HG02571 (cell line): Measurements from ENCODE around the gene RALGPS1.

Experiments
- ATAC-seq: cut with Tn5 transposase; IDR thresholded peaks from one replicate; pipeline ENCODE4 v1.9.1; 2021; ENCODE audit warnings: mild to moderate bottlenecking, moderate library complexity; ENCODE audit not compliant: unreplicated experiment

RALGPS1 gene

DNA sequence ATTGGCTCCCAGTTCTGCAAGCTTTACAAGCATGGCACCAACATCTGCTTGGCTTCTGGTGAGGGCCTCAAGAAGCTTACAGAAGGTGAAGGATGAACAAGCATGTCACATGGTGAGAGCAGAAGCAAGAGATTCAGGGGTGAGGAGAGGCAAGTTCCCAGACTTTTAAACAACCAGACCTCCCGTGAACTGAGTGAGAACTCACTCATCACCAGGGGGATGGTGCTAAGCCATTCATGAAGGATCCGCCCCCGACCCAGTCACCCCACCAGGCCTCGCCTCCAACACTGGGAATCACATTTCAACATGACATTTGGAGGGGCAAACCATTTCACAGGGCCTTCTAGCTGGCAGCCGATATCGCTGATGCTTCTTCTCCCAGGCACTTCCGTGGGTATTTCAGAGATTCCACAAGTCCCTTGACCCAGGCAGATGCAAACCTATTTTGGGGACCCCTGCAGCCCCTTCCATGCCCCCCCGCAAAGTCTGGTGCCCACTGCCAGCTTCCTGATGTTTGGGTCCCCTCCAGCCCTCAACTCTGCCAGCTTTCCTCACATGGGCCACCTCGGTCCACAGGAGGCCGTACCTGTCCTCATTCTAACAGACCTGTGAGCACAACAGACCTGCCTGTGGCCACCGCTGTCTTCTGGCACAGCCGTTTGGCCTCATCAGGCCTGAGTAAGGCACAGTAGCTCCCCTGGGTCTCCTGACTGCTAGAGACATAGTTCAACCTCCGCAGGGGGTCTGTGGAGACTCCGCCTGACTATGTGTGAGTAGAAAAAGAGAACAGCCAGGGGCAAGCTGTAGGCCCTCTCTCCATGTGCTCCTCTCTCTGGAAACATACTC, 268.5 kb downstream of the RALGPS1 start:
- ATAC-seq: no peak

DNA sequence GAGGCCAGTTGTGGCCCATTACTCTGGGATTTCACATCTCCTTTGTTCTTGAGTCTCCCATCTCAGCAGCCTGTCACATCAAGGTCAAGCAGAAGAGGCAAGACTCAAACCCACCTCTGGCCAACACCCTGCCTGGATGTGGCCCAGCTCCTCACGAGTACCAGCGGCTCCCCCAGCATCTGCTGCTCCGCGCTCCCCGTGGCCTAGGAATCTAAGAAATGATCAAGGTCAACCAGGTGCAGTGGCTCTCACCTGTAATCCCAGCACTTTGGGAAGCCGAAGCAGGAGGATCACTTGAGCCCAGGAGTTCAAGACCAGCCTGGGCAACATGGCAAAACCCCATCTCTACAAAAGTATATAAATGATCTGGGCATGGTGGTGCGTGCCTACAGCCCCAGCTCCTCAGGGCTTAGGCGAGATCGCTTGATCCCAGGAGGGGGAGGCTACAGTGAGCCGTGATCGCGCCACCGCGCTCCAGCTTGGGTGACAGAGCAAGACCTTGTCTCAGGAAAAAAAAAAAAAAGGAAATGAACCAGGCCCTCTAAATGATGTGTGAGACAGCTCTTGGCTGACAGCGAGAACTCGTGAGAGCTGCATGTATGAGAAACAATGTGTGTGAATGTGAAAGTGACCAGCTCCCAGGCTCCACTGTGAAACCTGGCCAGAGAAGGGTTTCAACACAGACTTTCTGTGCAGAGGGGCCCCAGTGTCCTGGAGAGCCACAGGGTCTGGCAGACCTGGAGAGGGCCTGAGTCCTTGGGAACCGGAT, 269.4 kb downstream of the RALGPS1 start:
- peak; percentile 56 for ATAC-seq

DNA sequence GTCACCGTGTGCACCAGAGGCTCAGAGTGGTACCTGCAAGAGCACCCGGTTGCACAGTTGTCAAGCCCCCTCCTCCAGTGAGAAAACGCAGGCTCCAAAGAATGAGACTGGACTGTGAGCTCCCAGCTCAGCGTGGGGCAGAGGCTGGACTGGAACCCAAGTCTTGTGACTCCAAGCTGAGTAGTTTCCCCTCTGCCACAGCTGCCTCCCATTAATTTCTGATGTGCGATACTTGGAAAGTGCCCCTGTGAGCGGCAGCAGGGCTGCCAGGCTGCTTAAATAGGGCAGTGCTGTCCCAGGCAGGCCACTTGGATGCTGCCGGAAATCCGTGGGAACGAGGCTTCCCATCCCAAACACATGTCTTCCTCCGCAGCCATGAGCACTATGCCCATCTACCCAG, 270.1 kb downstream of the RALGPS1 start:
- peak; percentile 17 for ATAC-seq

DNA sequence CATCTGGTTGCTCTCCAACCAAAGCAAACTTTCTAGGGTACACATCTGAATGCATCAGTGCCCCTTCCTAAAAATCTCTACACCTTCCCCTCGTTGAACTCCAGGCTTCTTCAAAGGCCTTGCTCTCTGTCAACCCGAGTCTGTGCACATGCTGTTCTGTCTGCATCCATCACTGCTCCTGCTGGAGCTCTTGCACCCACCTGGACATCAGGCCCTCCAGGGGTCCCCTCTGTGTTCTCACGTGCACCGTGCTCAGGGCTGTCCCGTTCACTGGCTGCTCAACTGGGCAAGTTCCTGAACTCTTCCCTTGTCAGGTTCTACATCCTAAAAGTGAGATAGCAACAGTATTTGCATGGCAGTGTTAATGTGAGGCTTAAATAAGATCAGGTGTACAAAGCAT, 270.6 kb downstream of the RALGPS1 start:
- ATAC-seq: no peak

DNA sequence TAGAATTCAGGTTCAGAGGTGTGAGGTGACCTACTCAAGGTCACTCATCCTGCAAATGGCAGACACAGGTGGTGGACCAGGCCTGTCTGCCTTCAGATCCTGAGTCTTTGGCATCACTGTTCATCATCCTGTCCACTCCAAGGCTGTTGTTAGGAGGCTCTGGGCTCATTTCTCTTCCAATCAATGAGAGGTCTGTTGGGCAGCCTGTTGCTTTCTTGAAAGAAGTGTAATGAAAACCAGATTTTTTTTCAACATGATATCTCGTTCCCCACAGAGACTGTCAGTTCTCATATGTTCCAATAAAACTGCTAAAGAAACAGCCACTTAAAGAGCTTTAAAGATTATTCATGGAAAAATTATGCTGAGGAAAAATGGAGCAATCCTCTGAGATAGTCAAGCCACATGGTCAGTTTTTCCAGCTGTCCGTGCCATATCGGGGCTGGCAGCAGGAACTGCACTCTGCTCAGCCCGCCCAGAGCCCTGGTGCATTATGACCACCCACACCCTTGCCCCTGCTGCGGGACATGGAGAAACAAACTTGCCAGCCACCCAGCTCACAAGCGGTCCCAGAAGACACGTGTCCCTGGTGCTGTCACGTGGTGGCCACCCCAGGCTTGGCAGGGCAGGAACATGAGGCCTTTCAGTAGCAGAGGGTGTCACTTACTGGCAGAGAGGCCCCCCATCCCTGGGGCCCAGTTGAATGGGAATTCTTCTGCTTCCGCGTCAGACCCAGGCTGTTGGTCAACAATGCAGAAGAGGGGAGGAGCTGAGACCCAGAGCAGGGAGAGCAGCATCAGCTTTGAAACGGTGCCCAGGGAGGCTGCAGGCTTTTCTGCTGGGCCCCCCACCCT, 271.6 kb downstream of the RALGPS1 start:
- ATAC-seq: no peak

DNA sequence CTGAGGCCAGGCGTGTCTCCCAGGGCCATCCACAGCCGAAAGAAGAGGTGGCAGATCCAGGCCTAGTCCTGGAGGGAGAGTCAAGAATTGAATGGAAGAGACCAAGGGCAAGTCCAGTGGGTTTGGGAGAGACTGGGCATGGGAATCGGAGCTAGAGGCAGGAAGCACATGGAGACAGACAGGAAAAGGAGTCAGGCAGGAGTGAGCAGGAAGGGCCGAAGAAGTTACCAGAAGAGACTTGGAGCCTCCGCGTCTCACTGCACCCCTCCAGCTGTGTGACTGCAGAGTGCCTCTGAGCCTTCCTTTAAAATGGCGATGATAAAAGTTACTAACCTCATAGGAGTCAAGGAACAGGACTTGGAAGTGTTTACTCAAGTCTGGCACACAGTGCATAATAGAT, 272.2 kb downstream of the RALGPS1 start:
- ATAC-seq: no peak

DNA sequence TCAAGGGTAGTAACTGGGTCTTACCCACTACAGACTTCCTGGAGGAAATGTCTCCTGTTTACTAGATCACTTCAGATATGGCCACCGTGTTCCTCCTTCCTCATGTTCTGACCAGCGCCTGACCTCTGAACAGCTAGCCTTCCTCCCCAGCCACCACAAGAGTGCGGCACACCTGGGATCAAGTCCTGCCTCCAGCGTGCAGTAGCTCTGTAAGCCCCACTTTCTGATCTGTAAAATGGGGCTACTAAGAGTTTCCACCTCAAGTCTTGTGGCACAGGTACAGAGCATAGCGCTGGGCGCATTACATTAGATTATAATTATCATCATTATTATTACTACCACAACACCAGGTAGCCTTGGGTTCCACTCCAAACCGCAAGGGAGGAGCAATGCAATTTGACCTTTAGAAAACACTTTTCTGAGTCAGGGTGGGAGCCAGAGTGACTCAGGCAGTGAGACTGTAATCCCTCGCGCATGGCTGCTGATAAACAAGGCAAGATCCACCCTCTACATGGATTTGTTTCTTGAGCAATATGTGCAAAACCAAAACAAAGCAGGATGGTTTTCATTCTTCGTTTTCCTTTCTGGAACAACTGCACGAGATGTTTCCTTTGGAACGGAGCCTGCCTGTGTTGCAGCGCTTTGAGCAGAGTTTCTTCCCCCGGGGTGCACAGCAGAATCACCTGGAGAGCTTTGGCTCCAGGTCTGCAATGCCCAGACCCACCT, 272.8 kb downstream of the RALGPS1 start:
- no peak for ATAC-seq

DNA sequence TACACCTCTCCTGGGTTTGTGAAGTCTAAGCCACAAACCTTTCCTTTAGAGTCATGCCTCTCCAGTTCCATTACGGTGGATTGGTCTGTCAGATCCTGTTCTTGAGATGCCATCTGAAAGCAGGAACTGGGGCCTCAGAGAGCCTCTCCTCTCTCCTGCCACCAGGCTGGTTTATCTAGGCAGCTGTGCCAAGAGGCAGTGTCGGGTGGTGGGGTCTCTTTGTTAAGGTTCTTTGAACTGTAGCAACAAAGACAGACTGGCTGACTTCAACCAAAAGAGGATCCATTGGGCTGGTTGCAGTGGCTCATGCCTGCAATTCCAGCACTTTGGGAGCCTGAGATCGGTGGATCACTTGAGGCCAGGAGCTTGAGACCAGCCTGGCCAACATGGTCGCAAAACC, 273.8 kb downstream of the RALGPS1 start:
- no peak for ATAC-seq

DNA sequence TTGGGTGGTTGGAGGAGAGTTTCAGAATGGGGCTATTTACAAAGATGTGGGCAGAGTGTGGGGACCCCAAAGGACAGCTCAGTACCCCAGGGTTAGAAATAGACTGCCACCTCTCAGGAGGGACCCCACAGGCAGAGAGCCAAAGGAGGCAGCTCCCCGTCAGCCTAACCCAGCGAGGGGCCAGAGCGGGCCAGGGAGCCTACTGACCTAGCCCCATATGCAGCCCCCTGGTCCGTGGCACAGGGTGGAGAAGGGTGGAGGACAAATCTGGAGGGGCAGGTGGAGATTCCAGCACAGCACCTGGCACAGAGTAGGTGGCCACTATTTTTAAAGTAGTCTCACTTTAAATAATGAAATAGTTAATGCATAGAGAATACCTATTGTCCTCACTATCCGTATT, 275.0 kb downstream of the RALGPS1 start:
- ATAC-seq: no peak

DNA sequence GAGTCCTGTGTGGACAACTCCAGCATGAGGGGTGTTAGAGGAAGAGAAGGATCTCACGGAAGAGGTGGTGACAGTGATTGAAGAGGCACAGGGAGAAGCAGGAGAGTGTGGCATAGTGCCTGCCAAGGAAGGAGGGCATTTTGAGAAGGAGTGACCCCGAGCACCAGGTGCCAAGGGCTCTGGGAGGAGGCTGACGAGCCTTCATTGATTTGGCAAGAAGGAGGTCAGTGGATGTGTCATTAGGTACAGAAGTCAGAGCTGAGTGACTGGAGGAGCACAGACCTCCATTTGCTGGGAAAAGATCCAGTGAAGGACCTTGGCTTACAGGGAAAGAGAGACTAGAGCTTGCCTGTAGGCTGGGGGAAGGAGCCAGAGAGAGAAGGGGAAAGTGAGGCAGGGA, 278.2 kb downstream of the RALGPS1 start:
- ATAC-seq: no peak

DNA sequence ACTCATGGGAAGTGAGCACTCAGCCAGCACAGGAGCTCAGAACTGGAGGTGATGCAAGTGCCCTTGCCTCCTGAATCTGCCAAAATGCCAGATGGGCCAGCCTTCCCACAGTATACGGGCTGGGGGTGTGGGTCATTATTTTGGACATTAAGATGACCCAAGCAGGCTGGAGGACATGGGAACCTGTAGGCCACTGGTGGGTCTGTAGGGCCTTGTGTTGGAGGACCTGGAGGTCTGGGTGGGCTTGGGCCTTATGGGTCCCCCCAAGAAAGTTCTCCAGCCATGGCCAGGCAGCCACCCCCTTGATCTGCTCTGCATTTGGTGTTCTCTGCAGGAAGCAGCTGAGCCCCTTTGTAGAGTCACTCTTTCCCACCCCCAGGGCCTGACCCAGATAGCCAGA, 278.9 kb downstream of the RALGPS1 start:
- ATAC-seq: no peak

DNA sequence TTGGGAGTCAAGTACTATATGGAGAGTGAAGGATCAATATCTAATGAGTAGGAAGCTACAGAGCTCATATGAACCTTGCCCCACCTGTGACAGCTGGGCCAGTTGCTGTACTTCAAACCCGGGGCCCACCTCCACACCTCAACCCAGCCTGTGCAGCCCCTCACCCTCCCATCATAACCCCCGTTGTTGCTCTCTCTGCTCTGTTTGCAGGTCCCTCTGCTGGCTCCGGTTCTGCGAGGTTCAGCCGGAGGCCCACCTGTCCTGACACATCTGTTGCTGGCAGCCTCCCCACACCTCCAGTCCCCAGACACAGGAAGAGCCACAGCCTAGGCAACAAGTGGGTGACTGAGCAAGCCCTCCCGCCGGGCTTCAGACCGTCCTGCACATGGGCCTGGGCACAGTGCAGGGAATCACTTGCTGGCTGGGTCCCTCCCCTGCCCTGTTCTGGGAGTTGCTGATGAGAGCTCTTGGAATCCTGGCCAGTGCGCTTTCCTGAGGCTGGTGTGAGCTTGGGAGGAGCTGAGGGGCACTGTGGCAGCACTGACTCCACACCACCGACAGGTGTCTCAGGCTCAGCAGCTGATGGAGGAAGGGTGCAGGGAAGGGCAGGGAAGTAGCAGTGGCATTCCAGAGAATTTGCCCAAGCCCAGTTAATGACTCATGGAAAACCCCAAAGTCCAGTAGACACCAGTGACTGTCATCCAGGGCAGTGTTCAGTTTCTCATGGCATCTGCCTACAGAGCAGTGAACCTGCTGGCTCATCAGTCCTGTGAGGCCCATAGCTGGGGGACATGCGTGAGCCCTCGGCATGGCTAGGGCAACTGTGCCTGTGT, 280.5 kb downstream of the RALGPS1 start:
- no peak for ATAC-seq

DNA sequence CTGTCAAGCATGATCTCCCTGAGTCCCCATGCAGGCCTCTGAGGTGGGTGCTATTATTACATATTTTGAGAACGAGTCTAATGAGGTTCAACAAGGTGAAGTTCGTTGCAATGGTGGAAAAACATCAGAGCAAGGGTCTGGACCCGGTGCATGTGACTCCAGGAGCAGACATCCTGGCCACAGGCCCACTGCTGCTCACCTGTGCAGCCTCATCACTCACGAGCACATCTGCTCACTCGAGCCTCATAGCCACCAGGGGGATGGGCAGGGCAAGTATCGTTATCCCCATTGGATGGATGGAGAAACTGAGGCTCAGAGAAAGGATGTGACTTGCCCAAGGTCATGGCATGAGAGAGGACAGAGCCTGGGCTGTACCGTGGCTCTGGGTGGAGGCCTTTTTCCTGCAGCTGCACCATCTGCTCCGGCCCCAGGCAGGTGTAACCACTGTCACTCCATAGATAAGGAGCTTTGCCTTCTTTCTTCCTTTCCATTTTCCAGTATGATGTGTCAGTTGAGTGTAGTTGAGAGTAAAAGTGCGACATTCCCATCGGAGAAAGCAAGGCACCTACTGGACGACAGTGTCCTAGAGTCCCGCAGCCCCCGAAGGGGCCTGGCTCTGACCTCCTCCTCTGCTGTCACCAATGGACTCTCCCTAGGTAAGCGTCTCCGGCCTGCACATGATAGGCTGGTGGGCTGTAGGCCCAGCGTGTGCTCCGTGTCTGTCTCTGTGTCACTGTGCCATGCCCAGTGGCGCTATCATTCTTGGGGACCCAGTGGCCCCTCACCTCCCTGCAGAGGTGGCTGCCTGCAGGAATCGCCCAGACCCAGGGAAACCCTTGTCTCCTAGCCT, 281.6 kb downstream of the RALGPS1 start:
- no peak for ATAC-seq

DNA sequence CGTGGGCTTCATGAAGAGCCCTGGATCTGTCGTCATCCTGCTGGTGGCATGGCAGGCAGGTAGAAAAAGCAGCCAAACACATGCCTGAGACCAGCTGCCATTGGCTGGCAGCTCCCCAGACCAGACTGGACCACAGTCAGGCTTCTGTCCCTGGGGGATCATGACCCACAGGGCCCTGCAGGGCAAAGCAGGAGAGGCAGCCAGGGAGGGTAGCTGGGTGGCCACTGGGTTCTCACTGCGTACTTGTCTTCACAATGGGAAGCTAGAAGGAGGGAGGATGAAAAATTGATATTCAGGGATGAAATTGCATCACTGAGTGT, 282.2 kb downstream of the RALGPS1 start:
- no peak for ATAC-seq

DNA sequence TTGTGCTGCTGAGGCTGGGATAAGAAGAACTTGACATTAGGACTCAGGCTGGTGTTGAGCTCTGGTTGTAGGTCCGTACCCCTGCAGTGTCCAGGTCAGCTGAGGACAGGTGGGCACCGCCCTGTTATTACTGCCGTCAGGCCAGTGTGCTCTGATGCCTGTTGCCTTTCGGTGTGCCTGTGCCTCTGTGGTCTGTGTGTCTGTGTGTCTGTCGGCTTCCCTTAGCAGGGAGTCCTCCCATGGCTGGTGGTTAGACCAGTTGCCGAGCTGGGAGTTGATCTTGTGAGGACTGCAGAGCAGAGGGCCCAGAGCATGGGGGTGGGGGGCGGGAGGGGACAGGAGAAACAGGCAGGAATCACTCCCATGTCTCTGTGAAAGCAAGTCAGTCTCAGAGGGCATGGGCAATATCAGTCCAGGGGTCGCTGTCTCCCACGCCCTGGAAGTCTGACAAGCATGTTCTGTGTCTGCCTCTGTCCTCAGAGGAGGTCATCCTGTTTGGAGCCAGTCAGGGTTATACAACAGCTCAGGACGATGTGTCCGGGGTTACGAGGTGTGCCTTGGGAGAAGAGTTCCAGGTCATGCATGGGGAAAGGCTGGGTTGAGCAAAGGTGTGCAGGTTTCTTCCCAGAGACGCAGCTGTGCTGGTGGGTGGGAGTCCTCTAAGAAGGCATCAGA, 282.7 kb downstream of the RALGPS1 start:
- no peak for ATAC-seq

DNA sequence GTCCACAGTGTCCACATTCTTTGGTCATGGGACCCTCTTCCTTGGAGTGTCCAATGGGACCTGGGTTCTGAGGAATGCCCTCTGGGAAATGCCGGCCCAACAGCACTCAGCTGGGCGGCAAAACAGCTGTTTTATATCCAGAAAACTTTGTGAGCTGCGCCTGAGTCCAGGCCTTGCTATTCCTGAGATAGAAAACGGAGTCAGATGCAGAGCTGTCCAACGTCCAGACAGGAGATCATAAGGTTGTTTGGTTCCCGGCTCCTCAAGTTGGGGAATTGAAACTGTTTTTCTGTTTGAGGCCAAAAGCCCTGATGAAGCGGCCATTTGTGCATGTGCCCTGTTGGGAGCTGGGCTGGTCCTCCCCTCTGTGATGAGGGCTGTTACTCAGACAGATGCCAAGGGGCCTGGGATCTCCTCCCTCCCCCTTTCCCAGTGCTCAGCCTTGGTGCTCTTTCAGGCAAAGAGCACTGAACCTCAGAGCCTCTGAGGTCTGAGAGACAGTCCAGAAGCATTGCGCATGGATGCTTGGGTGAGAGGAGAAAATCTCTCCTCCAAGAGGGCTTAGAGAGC, 283.4 kb downstream of the RALGPS1 start:
- no peak for ATAC-seq

DNA sequence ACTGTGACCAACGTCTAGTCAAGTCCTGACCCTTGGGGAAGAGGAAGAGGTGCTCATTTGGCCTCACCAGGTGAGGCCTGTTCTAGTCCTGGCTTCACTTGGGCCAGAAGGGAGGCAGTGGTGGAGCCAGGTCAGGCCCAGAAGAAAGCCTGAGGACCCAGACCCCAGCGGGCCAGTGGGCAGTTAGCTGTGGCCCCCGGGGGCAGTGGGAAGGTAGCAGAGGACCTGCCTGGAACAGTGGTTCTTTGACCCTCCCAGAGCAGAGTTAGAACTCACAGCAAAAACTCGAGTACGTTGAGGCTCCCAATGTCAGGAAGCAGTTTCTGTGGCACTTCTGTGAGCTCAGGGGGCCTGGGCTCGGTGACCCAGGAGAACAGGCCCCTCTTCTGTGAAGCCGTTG, 284.0 kb downstream of the RALGPS1 start:
- no peak for ATAC-seq
